IMR-90 (cell line): ENCODE results near the gene DDX24. TPM values are rescaled to one million over a fixed set of nuclear protein-coding genes. Genes with fewer than 3 reads are reported as not detected.

Source experiments
- ATAC-seq: fragments of 200-7000 bp; cut with Tn5 transposase; 2 replicates; pipeline ENCODE4 v1.9.1; 2020; ENCODE audit warnings: low read depth, mild to moderate bottlenecking, moderate library complexity
- BruUV-seq: library from RNA; stranded (reverse); fragments of 400-500 nt; replicated peaks from 2 replicates; lab custom pipeline; 2021; lab: Mats Ljungman, UMichigan
- CTCF ChIA-PET: fragments of 300-600 bp; formaldehyde crosslinking; extraction: SDS; loops from one replicate; lab custom pipeline; 2021; ENCODE audit warnings: antibody characterized with exemption; lab: Yijun Ruan, JAX
- POLR2A ChIA-PET: fragments of 300-600 bp; sonication (Branson Sonifier 250); formaldehyde crosslinking; loops from one replicate; lab custom pipeline; 2022; ENCODE audit warnings: antibody characterized with exemption; ENCODE audit not compliant: unreplicated experiment; lab: Charles Lee
- DNase-seq: peaks from one replicate; pipeline ENCODE4 v3.0.0; 2013
- H2AFZ ChIP-seq: replicated peaks from 2 replicates; pipeline ENCODE3; 2013; ENCODE audit warnings: low read length, mild to moderate bottlenecking; ENCODE audit not compliant: poor library complexity
- H2AK5ac ChIP-seq: 2 replicates; pipeline ENCODE4 v1.6.1; 2013; ENCODE audit warnings: low read depth, low read length, inconsistent platforms
- H2AK9ac ChIP-seq: replicated peaks from 2 replicates; pipeline ENCODE3; 2013; ENCODE audit warnings: mild to moderate bottlenecking, low read depth, low read length, moderate library complexity; ENCODE audit not compliant: poor library complexity
- H2BK120ac ChIP-seq: 2 replicates; pipeline ENCODE4 v1.6.1; 2013; ENCODE audit warnings: low read depth, low read length, inconsistent platforms
- H2BK15ac ChIP-seq: 3 replicates; pipeline ENCODE4 v1.6.1; 2013; ENCODE audit warnings: low read depth, low read length, inconsistent platforms
- H2BK20ac ChIP-seq: 2 replicates; pipeline ENCODE4 v1.6.1; 2013; ENCODE audit warnings: low read depth, mild to moderate bottlenecking, inconsistent platforms, low read length, moderate library complexity
- H2BK5ac ChIP-seq: 2 replicates; pipeline ENCODE4 v1.6.1; 2013; ENCODE audit warnings: mild to moderate bottlenecking, low read depth, low read length, inconsistent platforms; ENCODE audit not compliant: poor library complexity, severe bottlenecking
- H3K14ac ChIP-seq: replicated peaks from 2 replicates; pipeline ENCODE4 v1.6.1; 2013; ENCODE audit warnings: low read depth, low read length, inconsistent platforms
- H3K18ac ChIP-seq: 2 replicates; pipeline ENCODE4 v1.6.1; 2013; ENCODE audit warnings: low read depth, low read length, control low read depth
- H3K23ac ChIP-seq: 2 replicates; pipeline ENCODE4 v1.6.1; 2013; ENCODE audit warnings: low read depth, low read length, inconsistent platforms
- H3K27ac ChIP-seq: 2 replicates; pipeline ENCODE4 v1.5.1; 2013; ENCODE audit warnings: mild to moderate bottlenecking, control low read depth, low read length; ENCODE audit not compliant: insufficient read depth
- H3K27me3 ChIP-seq: 2 replicates; pipeline ENCODE4 v1.6.1; 2013; ENCODE audit warnings: low read length; ENCODE audit not compliant: control insufficient read depth, insufficient read depth
- H3K36me3 ChIP-seq: 2 replicates; pipeline ENCODE4 v1.6.1; 2013; ENCODE audit warnings: low read length, mixed read lengths; ENCODE audit not compliant: control insufficient read depth, insufficient read depth
- H3K4ac ChIP-seq: 2 replicates; pipeline ENCODE4 v1.6.1; 2013; ENCODE audit warnings: low read depth, low read length, inconsistent platforms
- H3K4me1 ChIP-seq: 2 replicates; pipeline ENCODE4 v1.6.1; 2013; ENCODE audit warnings: low read length, mixed read lengths; ENCODE audit not compliant: control insufficient read depth, insufficient read depth
- H3K4me2 ChIP-seq: 2 replicates; pipeline ENCODE4 v1.6.1; 2013; ENCODE audit warnings: low read depth, mild to moderate bottlenecking, control low read depth, low read length, moderate library complexity
- H3K4me3 ChIP-seq: 2 replicates; pipeline ENCODE4 v1.5.1; 2013; ENCODE audit warnings: low read depth, mild to moderate bottlenecking, control low read depth, low read length, moderate library complexity; ENCODE audit not compliant: insufficient read depth
- H3K56ac ChIP-seq: 2 replicates; pipeline ENCODE4 v1.6.1; 2013; ENCODE audit warnings: low read length, inconsistent platforms; ENCODE audit not compliant: insufficient read depth; ENCODE audit errors: extremely low read depth
- H3K79me1 ChIP-seq, 2 experiments: 2 replicates each; pipeline ENCODE4 v1.6.1; 2013; ENCODE audit warnings: low read length in 2 of 2, inconsistent platforms in 1 of 2, low read depth in 1 of 2
- H3K9ac ChIP-seq: 2 replicates; pipeline ENCODE4 v1.6.1; 2013; ENCODE audit warnings: low read depth, low read length, control low read depth
- H3K9me1 ChIP-seq: 2 replicates; pipeline ENCODE4 v1.6.1; 2013; ENCODE audit warnings: low read length, inconsistent platforms; ENCODE audit not compliant: insufficient read depth
- H3K9me3 ChIP-seq: 2 replicates; pipeline ENCODE4 v1.6.1; 2013; ENCODE audit warnings: low read length; ENCODE audit not compliant: control insufficient read depth, insufficient read depth
- H4K20me1 ChIP-seq: 2 replicates; pipeline ENCODE4 v1.6.1; 2013; ENCODE audit warnings: low read length, inconsistent platforms; ENCODE audit not compliant: insufficient read depth
- H4K5ac ChIP-seq: 2 replicates; pipeline ENCODE4 v1.6.1; 2013; ENCODE audit warnings: mild to moderate bottlenecking, low read depth, low read length, control low read depth
- H4K8ac ChIP-seq, 2 experiments: 2 replicates each; pipeline ENCODE4 v1.6.1; 2013; ENCODE audit warnings: low read depth in 2 of 2, low read length in 2 of 2, control low read depth in 1 of 2, inconsistent platforms in 1 of 2
- H4K91ac ChIP-seq: 2 replicates; pipeline ENCODE4 v1.6.1; 2013; ENCODE audit warnings: low read depth, low read length, inconsistent platforms; ENCODE audit not compliant: insufficient read depth
- CEBPB ChIP-seq: IDR thresholded peaks from 2 replicates; pipeline ENCODE4 v1.6.1; 2012; ENCODE audit warnings: low read depth, low read length, improper control_type of control experiment
- CHD1 ChIP-seq: IDR thresholded peaks from 2 replicates; pipeline ENCODE4 v1.6.1; 2012; ENCODE audit warnings: low read depth, low read length, improper control_type of control experiment
- FOS ChIP-seq: fragments of 150-350 bp; IDR thresholded peaks from 2 replicates; pipeline ENCODE4 v1.6.1; 2016; ENCODE audit warnings: low read depth, low read length
- MAFK ChIP-seq: IDR thresholded peaks from 2 replicates; pipeline ENCODE4 v1.6.1; 2012; ENCODE audit warnings: low read depth, low read length, improper control_type of control experiment
- NFE2L2 ChIP-seq: fragments of 150-350 bp; IDR thresholded peaks from 2 replicates; pipeline ENCODE4 v1.6.1; 2016; ENCODE audit warnings: low read depth, mild to moderate bottlenecking, low read length
- POLR2A ChIP-seq: IDR thresholded peaks from 2 replicates; pipeline ENCODE4 v1.6.1; 2012; ENCODE audit warnings: mild to moderate bottlenecking, low read depth, low read length
- RAD21 ChIP-seq: IDR thresholded peaks from 2 replicates; pipeline ENCODE4 v1.6.1; 2012; ENCODE audit warnings: low read length, improper control_type of control experiment
- RFX5 ChIP-seq: IDR thresholded peaks from 2 replicates; pipeline ENCODE4 v1.8.0; 2012; ENCODE audit warnings: low read depth, mild to moderate bottlenecking, low read length, moderate library complexity
- WGBS, 2 experiments: methylation state at CpG; one replicate each; pipeline versions ENCODE4 v1.1.5 to v1.1.7; 2013; ENCODE audit warnings: missing lambda C conversion rate in 2 of 2; ENCODE audit not compliant: insufficient read length in 1 of 2; ENCODE audit errors: extremely low coverage in 2 of 2; 5-methylcytosine and 5-hydroxymethylcytosine counted together
- dilution Hi-C: fragments of 300-500 bp; cut with HindIII; formaldehyde crosslinking; loops from one replicate; pipeline ENCODE4 v1.14.3; 2018; ENCODE audit warnings: low sequenced_read_pairs; ENCODE audit not compliant: unreplicated experiment
- in situ Hi-C: fragments of 300-500 bp; cut with MboI; formaldehyde crosslinking; loops from 3 replicates; pipeline ENCODE4 v1.14.3; 2019; ENCODE audit warnings: low sequenced_read_pairs, inconsistent platforms, mixed read lengths
- intact Hi-C: fragments of 100-400 bp; cut with micrococcal nuclease; formaldehyde crosslinking; loops from 2 replicates; pipeline ENCODE4 v1.10.0; 2022
- polyA plus RNA-seq, 3 experiments: library from polyadenylated mRNA; depleted of rRNA; stranded (reverse); fragments of >200 nt; gene quantifications; 2 replicates each; pipeline ENCODE4 v1.2.3, GENCODE V29; 2012; ENCODE audit warnings: low replicate concordance in 1 of 3
- total RNA-seq: library from RNA; depleted of rRNA; stranded (reverse); fragments of >200 nt; gene quantifications from 2 replicates; pipeline ENCODE4 v1.2.3, GENCODE V29; 2012
- TF ChIP-seq, protein P1 (sequence below): conservative IDR thresholded peaks from 2 replicates; pipeline ENCODE4 v1.5.1; 2012; ENCODE audit warnings: mild to moderate bottlenecking, low read depth, low read length, improper control_type of control experiment
- TF ChIP-seq, protein P2 (sequence below): fragments of 150-350 bp; IDR thresholded peaks from 2 replicates; pipeline ENCODE4 v1.6.1; 2016; ENCODE audit warnings: low read depth, mild to moderate bottlenecking, low read length, moderate library complexity, borderline replicate concordance

The DDX24 gene
- total and polyA plus RNA-seq, 2 of the 4 experiments (the other 2 are of a cell fraction), result 134 to 155 TPM

DNA sequence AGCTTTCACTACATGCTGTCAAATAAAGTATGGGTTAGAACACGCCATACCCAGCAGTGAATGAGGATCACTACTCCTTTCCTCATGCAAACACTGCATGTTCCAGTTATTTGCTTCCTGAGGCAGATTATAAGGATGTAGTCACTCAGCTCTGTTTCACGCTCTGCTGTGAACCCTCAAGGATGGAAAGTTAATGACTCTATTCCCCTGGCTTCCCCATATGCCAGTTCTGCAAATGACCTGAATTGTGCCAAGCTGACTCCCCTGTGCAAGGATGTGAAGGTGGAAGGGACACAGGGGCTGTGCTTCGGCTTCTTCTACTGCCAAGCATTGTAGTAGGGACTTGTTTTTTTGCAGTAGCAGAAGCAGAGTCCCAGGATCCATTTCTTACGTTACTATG lies 6.9 kb upstream of the DDX24 start:
- no peaks in the 10 kb centered on the region for H4K20me1 ChIP-seq
- no peak overlapping the region for H2BK5ac ChIP-seq
- H4K5ac ChIP-seq, result no peak overlapping the region
- ATAC-seq, result no peak
- H3K9me3 ChIP-seq, result no peaks in the 10 kb centered on the region
- no peaks in the 10 kb centered on the region for H3K36me3 ChIP-seq
- no peak overlapping the region for H3K14ac ChIP-seq
- no peak overlapping the region for H2AK5ac ChIP-seq
- no peak for DNase-seq
- TF ChIP-seq, protein P1, sequence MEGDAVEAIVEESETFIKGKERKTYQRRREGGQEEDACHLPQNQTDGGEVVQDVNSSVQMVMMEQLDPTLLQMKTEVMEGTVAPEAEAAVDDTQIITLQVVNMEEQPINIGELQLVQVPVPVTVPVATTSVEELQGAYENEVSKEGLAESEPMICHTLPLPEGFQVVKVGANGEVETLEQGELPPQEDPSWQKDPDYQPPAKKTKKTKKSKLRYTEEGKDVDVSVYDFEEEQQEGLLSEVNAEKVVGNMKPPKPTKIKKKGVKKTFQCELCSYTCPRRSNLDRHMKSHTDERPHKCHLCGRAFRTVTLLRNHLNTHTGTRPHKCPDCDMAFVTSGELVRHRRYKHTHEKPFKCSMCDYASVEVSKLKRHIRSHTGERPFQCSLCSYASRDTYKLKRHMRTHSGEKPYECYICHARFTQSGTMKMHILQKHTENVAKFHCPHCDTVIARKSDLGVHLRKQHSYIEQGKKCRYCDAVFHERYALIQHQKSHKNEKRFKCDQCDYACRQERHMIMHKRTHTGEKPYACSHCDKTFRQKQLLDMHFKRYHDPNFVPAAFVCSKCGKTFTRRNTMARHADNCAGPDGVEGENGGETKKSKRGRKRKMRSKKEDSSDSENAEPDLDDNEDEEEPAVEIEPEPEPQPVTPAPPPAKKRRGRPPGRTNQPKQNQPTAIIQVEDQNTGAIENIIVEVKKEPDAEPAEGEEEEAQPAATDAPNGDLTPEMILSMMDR, result no peak
- TF ChIP-seq CHD1, result no peak
- no peak for TF ChIP-seq NFE2L2
- no peak for TF ChIP-seq POLR2A
- no peak for TF ChIP-seq CEBPB
- no peak for TF ChIP-seq FOS
- TF ChIP-seq, protein P2, sequence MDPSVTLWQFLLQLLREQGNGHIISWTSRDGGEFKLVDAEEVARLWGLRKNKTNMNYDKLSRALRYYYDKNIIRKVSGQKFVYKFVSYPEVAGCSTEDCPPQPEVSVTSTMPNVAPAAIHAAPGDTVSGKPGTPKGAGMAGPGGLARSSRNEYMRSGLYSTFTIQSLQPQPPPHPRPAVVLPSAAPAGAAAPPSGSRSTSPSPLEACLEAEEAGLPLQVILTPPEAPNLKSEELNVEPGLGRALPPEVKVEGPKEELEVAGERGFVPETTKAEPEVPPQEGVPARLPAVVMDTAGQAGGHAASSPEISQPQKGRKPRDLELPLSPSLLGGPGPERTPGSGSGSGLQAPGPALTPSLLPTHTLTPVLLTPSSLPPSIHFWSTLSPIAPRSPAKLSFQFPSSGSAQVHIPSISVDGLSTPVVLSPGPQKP, result no peak
- TF ChIP-seq RAD21, result no peak
- no peak for TF ChIP-seq MAFK
- TF ChIP-seq RFX5, result no peak
- intact Hi-C loops (no loop called here), in situ Hi-C loops (no loop called here), dilution Hi-C loops (no loop called here)
- H2BK120ac ChIP-seq, result no peak overlapping the region
- POLR2A ChIA-PET, result interaction anchor here (0.6 kb wide), 1 partner anchor 71 kb away, joined by 9 read pairs; no protein-coding TSS in a partner anchor
- no peak overlapping the region for H2AFZ ChIP-seq
- H3K4ac ChIP-seq, result no peak overlapping the region
- H2AK9ac ChIP-seq, result no peak overlapping the region
- no peak overlapping the region for H3K27ac ChIP-seq
- no peak overlapping the region for H4K8ac ChIP-seq
- no peak overlapping the region for H3K9ac ChIP-seq
- WGBS, 2 experiments, result no CpG with 5 or more reads among the region's 4 CpGs
- no TSS peak for BruUV-seq
- no peak overlapping the region for H4K91ac ChIP-seq
- peaks cover 6% of the 10 kb centered on the region; the same call in 1 of the 2 replicates for H3K9me1 ChIP-seq
- no peak overlapping the region for H3K4me3 ChIP-seq
- no peak overlapping the region for H3K18ac ChIP-seq
- H3K23ac ChIP-seq, result no peak overlapping the region
- peaks cover 5 to 24% of the 10 kb centered on the region in 2 experiments; a peak in 2 of 4 replicates for H3K79me1 ChIP-seq
- no peak overlapping the region for H2BK15ac ChIP-seq
- no peak overlapping the region for H3K56ac ChIP-seq
- no peaks in the 10 kb centered on the region for H3K27me3 ChIP-seq
- H3K4me1 ChIP-seq, result no peaks in the 10 kb centered on the region; the same call in 1 of the 2 replicates
- no peak overlapping the region for H3K4me2 ChIP-seq
- no peak overlapping the region for H2BK20ac ChIP-seq
- CTCF ChIA-PET, result no interaction called here
